Body of pancreas (tissue), 4 donors: ENCODE data around the gene P2RX4. TPM values are rescaled to one million over a fixed set of nuclear protein-coding genes. Genes with fewer than 3 reads are reported as not detected.
A peak's percentile ranks its signal among the peaks of the same experiment; 100 is the strongest.
"Not testable (repeated sequence)": the region's sequence is repeated elsewhere in the genome, so short reads cannot be mapped to it uniquely, and the experiment has no call there.

Experiments used
- ATAC-seq: fragments of 150-250 bp; one replicate; pipeline ENCODE4 v1.9.1; 2016
- DNase-seq, 4 donors: peaks; one replicate each; pipeline ENCODE4 v3.0.0-alpha.2; 2019
- H3K27ac ChIP-seq, 4 donors: fragments of 200-600 bp; sonication (generic); 1 replicate in 3 of 4; 2 replicates in 1 of 4; pipeline versions ENCODE4 v1.5.1 to v1.6.1; 2016 to 2019; ENCODE audit warnings: mild to moderate bottlenecking in 1 of 4, mixed read lengths in 1 of 4, moderate library complexity in 1 of 4
- H3K27me3 ChIP-seq, 2 donors: fragments of 200-600 bp; sonication (generic); one replicate each; pipeline ENCODE4 v1.6.0; 2016; ENCODE audit warnings: mild to moderate bottlenecking in 1 of 2
- H3K36me3 ChIP-seq, 2 donors: fragments of 200-600 bp; sonication (generic); replicated peaks in 1 of 2; 2 replicates each; pipeline ENCODE4 v1.5.1; 2016; ENCODE audit warnings: low read depth in 2 of 2; ENCODE audit not compliant: insufficient read depth in 1 of 2
- H3K4me1 ChIP-seq: fragments of 200-600 bp; sonication (generic); one replicate; pipeline ENCODE4 v1.6.0; 2016
- H3K4me3 ChIP-seq, 2 donors: fragments of 200-600 bp; sonication (generic); 1 replicate in 1 of 2; 2 replicates in 1 of 2; pipeline ENCODE4 v1.5.1; 2016 to 2019
- H3K9me3 ChIP-seq, 3 donors: fragments of 200-600 bp; sonication (generic); 1 replicate in 2 of 3; 2 replicates in 1 of 3; pipeline ENCODE4 v1.5.1; 2016
- CTCF ChIP-seq, 7 experiments: fragments of 450-650 bp in 4 of 7; fragments of 200-600 bp in 3 of 7; sonication (generic) in 3 of 7; IDR thresholded peaks; one replicate each; pipeline ENCODE4 v1.5.1; 2016 to 2019; ENCODE audit warnings: antibody characterized with exemption in 7 of 7
- POLR2A ChIP-seq, 3 donors: fragments of 450-650 bp; IDR thresholded peaks; one replicate each; pipeline ENCODE4 v1.6.1; 2016; ENCODE audit warnings: antibody characterized with exemption in 3 of 3, mild to moderate bottlenecking in 2 of 3
- WGBS, 2 donors: methylation state at CpG; one replicate each; pipeline ENCODE4 v1.1.5; 2017; 5-methylcytosine and 5-hydroxymethylcytosine counted together
- intact Hi-C: fragments of 100-400 bp; cut with DNase I; formaldehyde crosslinking; loops from one replicate; pipeline ENCODE4 v1.15.1; 2023
- total RNA-seq, 2 donors: library from RNA; depleted of rRNA; stranded (reverse); fragments of >200 nt; gene quantifications; one replicate each; pipeline ENCODE4 v1.1.0, GENCODE V29; 2016

P2RX4 gene
- total RNA-seq: 10 to 100 TPM; 50.1 to 58.1 TPM

GRCh38 chr12:121209624-121210572 lies at the start of gene P2RX4:
TSS of gene P2RX4 (plus strand) at chr12:121210129. CDS start at chr12:121210165, 36 bp downstream.
- peak within 1 kb of the TSS; percentile 82 to 94 (median 91) for H3K27ac ChIP-seq
- WGBS, 2 donors: 10 to 57% methylated on average over 11 to 52 of the region's 97 CpGs
- H3K9me3 ChIP-seq: no peaks in the 10 kb centered on the region
- no peaks in the 10 kb centered on the region for H3K27me3 ChIP-seq
- DNase-seq: peak; percentile 84 to 89 (median 88)
- peak within 1 kb of the TSS; percentile 21 to 55 for H3K4me3 ChIP-seq
- H3K36me3 ChIP-seq: no peaks in the 10 kb centered on the region
- peaks cover 39% of the 10 kb centered on the region for H3K4me1 ChIP-seq
- ATAC-seq: peak; percentile 88
- intact Hi-C loops: no loop called here
- TF ChIP-seq POLR2A (IDR thresholded peaks at IDR 0.05) (peak; percentile 91 to 95 (median 94)), CTCF (IDR thresholded peaks at IDR 0.05) (peak in 5 of 7 experiments; percentile 21 to 36 (median 27))

GRCh38 chr12:121162384-121162783 lies 47.5 kb upstream of the P2RX4 start:
- TF ChIP-seq CTCF (IDR thresholded peaks at IDR 0.05) (no peak), POLR2A (IDR thresholded peaks at IDR 0.05) (no peak)
- Histone ChIP-seq H3K4me3 (no peak overlapping the region), H3K9me3 (no peaks in the 10 kb centered on the region), H3K36me3 (no peaks in the 10 kb centered on the region), H3K27ac (no peak overlapping the region), H3K4me1 (peaks cover 9% of the 10 kb centered on the region), H3K27me3 (no peaks in the 10 kb centered on the region)
- ATAC-seq (no peak), DNase-seq (no peak)
- intact Hi-C loops: no loop called here
- 81 to 86% methylated on average over 5 to 8 of the region's 10 CpGs for WGBS, 2 donors

- 47 to 67% methylated on average over 2 of the region's 2 CpGs for WGBS, 2 donors
- TF ChIP-seq CTCF (IDR thresholded peaks at IDR 0.05) (no peak), POLR2A (IDR thresholded peaks at IDR 0.05) (no peak)
Measured at GRCh38 chr12:121162985-121163384, 46.9 kb upstream of the P2RX4 start.

GRCh38 chr12:121164839-121165238 lies 45.1 kb upstream of the P2RX4 start:
- H3K27me3 ChIP-seq, H3K9me3 ChIP-seq, H3K4me1 ChIP-seq, ATAC-seq, intact Hi-C loops, H3K36me3 ChIP-seq, DNase-seq, H3K4me3 ChIP-seq: not testable (repeated sequence)
- 92 to 93% methylated on average over 6 of the region's 6 CpGs for WGBS, 2 donors
- peak overlapping the region in 3 of 4 donors; percentile 65 for H3K27ac ChIP-seq

More at GRCh38 chr12:121162985-121163384, 46.9 kb upstream of the P2RX4 start:
- ATAC-seq (no peak), DNase-seq (no peak)
- Histone ChIP-seq H3K27me3 (no peaks in the 10 kb centered on the region), H3K36me3 (no peaks in the 10 kb centered on the region), H3K4me3 (no peak overlapping the region), H3K4me1 (peaks cover 9% of the 10 kb centered on the region), H3K9me3 (no peaks in the 10 kb centered on the region), H3K27ac (no peak overlapping the region)
- intact Hi-C loops: no loop called here

GRCh38 chr12:121165316-121165715 lies 44.6 kb upstream of the P2RX4 start:
- WGBS, 2 donors: 36 to 69% methylated on average over 7 to 9 of the region's 9 CpGs
- peaks cover 9% of the 10 kb centered on the region for H3K4me1 ChIP-seq
- no peak overlapping the region for H3K4me3 ChIP-seq
- peak overlapping the region in 3 of 4 donors; percentile 65 for H3K27ac ChIP-seq
- intact Hi-C loops: no loop called here
- ATAC-seq (peak; percentile 87), DNase-seq (peak; percentile 26 to 40 (median 30))
- no peak for TF ChIP-seq CTCF (IDR thresholded peaks at IDR 0.05)
- no peak for TF ChIP-seq POLR2A (IDR thresholded peaks at IDR 0.05)
- H3K27me3 ChIP-seq: no peaks in the 10 kb centered on the region
- no peaks in the 10 kb centered on the region for H3K9me3 ChIP-seq
- H3K36me3 ChIP-seq: no peaks in the 10 kb centered on the region
